HL-60 (cell line): ENCODE results near the gene DLG4.
A peak's percentile ranks its signal among the peaks of the same experiment; 100 is the strongest.

Source experiments
- DNase-seq, 2 experiments: peaks; one replicate each; pipeline ENCODE4 v3.0.0-alpha.2; 2010 to 2020; ENCODE audit warnings: low read depth in 1 of 2, low spot score in 1 of 2
- H3K27ac ChIP-seq: fragments of 250-450 bp; sonication (Bioruptor Pico); replicated peaks from 2 replicates; pipeline ENCODE4 v1.5.1; 2020; ENCODE audit warnings: mild to moderate bottlenecking, moderate library complexity
- H3K27me3 ChIP-seq: fragments of 250-450 bp; sonication (Bioruptor Pico); 2 replicates; pipeline ENCODE4 v1.5.1; 2021; ENCODE audit warnings: mild to moderate bottlenecking, moderate library complexity; ENCODE audit not compliant: insufficient read depth, poor library complexity, severe bottlenecking
- H3K4me3 ChIP-seq: replicated peaks from 2 replicates; pipeline ENCODE4 v1.5.1; 2011; ENCODE audit warnings: mild to moderate bottlenecking, control low read depth, low read length; ENCODE audit not compliant: insufficient read depth
- CTCF ChIP-seq: IDR thresholded peaks from one replicate; pipeline ENCODE4 v1.5.1; 2011; ENCODE audit warnings: low read length, control low read depth, inconsistent platforms; ENCODE audit not compliant: insufficient read depth
- GABPA ChIP-seq: IDR thresholded peaks from 2 replicates; pipeline ENCODE4 v1.6.1; 2012; ENCODE audit warnings: low read depth
- POLR2AphosphoS5 ChIP-seq: IDR thresholded peaks from 2 replicates; pipeline ENCODE4 v1.6.1; 2012; ENCODE audit warnings: low read depth
- REST ChIP-seq: IDR thresholded peaks from 2 replicates; pipeline ENCODE4 v1.6.1; 2012; ENCODE audit warnings: low read depth; ENCODE audit not compliant: insufficient replicate concordance
- SPI1 ChIP-seq: IDR thresholded peaks from 2 replicates; pipeline ENCODE4 v1.6.1; 2012; ENCODE audit warnings: low read depth, mild to moderate bottlenecking, borderline replicate concordance

DLG4 gene

GRCh38 chr17:7220593-7221277, 1.1 kb upstream of the DLG4 start:
- H3K27ac ChIP-seq: peak overlapping the region; percentile 63
- peak; percentile 17 for TF ChIP-seq CTCF
- no peak for TF ChIP-seq GABPA
- H3K27me3 ChIP-seq: no peaks in the 10 kb centered on the region
- H3K4me3 ChIP-seq: peak overlapping the region; percentile 60
- DNase-seq: peak in 1 of 2 experiments; percentile 61

- peak overlapping the region; percentile 60 for H3K4me3 ChIP-seq
- H3K27me3 ChIP-seq: no peaks in the 10 kb centered on the region
- peak overlapping the region; percentile 63 for H3K27ac ChIP-seq
- TF ChIP-seq CTCF (no peak), REST (no peak), POLR2AphosphoS5 (no peak), SPI1 (no peak), GABPA (no peak)
- no peak for DNase-seq
Observed at GRCh38 chr17:7219229-7219811, 316 bp downstream of the DLG4 start.

GRCh38 chr17:7218758-7219157, 878 bp downstream of the DLG4 start:
- no peak for DNase-seq
- no peaks in the 10 kb centered on the region for H3K27me3 ChIP-seq
- no peak overlapping the region for H3K4me3 ChIP-seq
- no peak overlapping the region for H3K27ac ChIP-seq
- TF ChIP-seq REST: no peak
- TF ChIP-seq POLR2AphosphoS5: no peak
- TF ChIP-seq SPI1: no peak

- H3K27me3 ChIP-seq: no peaks in the 10 kb centered on the region
- no peak for TF ChIP-seq GABPA
- no peak for TF ChIP-seq SPI1
- TF ChIP-seq CTCF: no peak
- TF ChIP-seq POLR2AphosphoS5: no peak
- TF ChIP-seq REST: no peak
- H3K4me3 ChIP-seq: no peak overlapping the region
- no peak for DNase-seq
- H3K27ac ChIP-seq: no peak overlapping the region; the same call in 1 of the 2 replicates
Observed at GRCh38 chr17:7218166-7218565, 1.5 kb downstream of the DLG4 start.
